OCI-M1 (cell line): ENCODE data around the gene SPCS2.

Experiments used
- DNase-seq: peaks from one replicate; lab custom pipeline; 2025; lab: John Stamatoyannopoulos, UW

Gene SPCS2

DNA sequence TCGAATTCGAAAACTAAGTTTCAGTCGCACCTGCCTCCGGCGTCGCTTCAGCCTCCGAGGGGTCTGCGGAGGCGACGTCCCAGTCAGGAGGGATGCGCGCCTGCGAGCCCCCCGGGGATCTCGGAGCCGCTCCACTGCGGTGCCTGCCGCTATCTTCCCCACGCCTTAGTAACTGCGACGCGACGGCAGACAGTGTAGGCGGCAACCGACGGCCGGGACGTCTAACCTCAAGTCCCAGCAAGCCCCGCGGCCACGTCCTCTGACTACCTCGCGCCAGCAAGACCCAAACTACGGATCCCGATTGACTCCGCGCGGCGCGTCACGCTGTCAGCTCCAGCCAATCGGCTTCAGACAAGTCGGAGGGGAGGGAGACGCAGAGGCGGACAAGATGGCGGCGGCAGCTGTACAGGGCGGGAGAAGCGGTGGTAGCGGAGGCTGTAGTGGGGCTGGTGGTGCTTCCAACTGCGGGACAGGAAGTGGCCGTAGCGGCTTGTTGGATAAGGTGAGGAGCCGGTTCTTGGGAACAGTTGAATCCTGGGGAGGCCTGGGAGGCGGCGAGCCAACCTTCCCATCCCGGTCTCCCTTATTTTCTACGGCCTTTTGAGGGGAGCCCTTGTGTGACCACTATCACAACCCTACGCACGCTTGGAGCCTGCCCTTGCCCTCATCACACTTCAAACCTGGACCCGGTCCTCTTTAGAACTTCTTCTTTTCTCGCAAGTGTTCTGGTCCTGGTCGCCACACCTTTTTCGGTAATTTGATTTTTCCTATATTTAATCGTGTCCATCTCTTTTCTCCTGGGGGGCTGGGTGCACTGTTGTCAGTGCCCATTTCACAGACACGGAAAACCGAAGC, at the start of gene SPCS2, which contains the start of gene XRRA1:
Gene SPCS2 (plus strand): TSS at position 369 of the 855 bp plus-strand sequence. CDS start 20 bp downstream, at position 389.
Gene XRRA1 (minus strand): TSS at position 194 of the 855 bp plus-strand sequence. CDS start 8,213 bp downstream, outside the sequence.
- DNase-seq, result peak; percentile 100

DNA sequence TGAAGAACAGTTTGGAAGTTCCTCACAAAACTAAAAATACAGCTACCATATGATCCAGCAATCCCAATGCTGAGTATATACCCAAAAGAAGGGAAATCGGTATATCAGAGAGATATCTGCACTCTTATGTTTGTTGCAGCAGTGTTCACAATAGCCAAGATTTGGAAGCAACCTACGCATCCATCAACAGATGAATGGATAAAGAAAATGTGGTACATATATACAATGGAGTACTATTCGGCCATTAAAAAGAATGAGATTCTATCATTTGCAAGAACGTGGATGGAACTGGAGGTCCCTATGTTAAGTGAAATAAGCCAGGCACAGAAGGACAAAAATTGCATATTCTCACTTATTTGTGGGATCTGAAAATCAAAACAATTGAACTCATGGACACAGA, 46.7 kb upstream of the SPCS2 start:
- no peak for DNase-seq

DNA sequence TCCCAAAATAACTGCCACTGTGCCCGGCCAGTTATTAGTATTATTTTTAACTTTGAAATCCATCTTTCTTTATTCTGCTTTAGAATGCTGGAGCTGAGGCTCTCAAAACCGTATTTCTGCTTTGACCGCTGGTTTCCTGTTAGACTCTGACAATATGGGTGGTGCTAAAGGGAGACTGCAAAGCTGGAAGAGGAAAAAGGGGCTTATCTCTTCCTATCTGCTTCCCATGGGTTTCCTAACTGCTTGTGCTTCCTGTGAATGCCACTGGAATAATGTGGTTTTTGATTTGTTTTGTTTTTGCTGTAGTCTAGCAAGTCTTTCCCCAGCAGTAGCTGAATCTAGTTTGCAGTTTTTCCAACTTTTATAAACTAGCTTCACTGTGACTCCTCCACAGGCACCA, 43.7 kb upstream of the SPCS2 start:
- no peak for DNase-seq

- no peak for DNase-seq
These were observed 39.7 kb upstream of the SPCS2 start for GRCh38 chr11:74909385-74909784.

- DNase-seq, result no peak
These were observed 39.3 kb upstream of the SPCS2 start for GRCh38 chr11:74909812-74910211.

DNA sequence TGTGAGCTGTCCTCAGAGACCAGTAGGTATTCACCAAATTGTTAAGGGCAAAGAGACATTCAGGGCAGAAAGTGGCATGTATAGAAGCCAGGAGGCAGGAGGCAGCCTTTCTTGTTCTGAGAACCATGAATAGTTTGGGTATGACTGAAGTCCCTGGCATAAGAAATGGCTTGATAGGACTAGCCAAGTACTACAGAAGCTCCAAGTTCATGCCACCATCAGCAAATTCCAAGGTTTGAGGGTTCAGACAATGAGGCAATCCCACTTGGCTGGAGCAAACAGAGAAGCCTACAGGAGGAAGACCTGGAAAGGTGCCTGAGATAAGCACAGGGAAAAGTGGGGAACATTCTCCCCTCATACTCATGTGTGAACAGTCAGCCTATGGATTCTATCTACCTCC, 25.9 kb upstream of the SPCS2 start:
- no peak for DNase-seq

- DNase-seq, result no peak
These were observed 23.8 kb upstream of the SPCS2 start for GRCh38 chr11:74925281-74925680.

DNA sequence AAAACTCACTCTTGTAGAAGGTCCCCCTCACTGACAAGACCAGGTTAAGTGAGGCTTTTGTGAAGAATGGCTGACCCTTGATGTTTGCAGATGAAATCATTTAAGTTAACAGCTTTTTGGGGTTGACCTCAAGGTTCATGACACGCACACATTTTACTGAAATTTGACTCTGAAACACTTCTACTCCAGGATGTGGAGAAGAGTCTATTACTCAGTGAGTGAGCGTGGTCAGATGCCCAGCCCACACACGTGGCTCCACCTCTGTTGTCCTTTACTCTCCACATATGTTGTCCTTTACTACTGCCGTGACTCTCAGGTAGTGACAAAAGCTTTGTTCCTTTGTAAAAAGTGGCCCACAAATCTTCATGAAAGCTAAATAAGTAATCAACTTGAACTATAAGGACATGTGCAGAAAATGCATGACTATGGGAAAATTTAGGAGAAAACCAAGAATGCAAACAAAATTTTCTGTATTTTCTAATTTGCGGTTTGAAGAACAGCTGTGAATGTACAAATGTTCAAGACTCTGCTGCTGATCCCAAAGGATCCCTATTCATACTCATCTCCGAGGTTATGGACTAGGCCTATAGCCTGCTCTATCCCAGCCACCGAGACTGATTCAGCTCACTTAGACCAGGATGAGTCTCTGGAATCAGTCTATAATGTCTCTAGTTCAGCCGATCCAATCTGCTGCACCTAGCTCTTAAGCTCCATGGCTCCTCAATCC, 22.6 kb upstream of the SPCS2 start:
- DNase-seq, result peak; percentile 60

GRCh38 chr11:74927496-74927895, 21.6 kb upstream of the SPCS2 start:
- DNase-seq, result no peak

GRCh38 chr11:74929431-74930363, 19.4 kb upstream of the SPCS2 start:
- DNase-seq, result peak; percentile 99

DNA sequence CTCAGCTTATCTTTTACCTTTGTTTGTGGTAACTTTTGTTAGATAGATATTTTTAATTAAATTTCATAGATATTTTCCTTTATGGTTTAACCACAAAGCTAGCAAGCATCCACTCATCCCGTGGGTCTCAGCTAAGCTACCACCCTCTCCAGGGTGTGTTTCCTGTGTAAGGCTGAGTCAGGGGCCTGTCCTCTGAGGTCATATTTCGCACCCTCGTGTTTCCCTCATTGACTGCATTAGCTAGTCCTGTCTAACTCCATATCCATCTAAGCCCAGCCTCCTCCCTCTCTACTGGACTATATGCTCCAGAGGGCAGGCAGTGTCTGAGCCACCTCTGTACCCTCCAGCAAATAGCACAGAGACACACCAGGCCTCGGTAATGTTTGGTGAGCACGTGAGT, 16.9 kb upstream of the SPCS2 start:
- no peak for DNase-seq

- DNase-seq, result no peak
These were observed 16.3 kb upstream of the SPCS2 start for GRCh38 chr11:74932797-74933196.

DNA sequence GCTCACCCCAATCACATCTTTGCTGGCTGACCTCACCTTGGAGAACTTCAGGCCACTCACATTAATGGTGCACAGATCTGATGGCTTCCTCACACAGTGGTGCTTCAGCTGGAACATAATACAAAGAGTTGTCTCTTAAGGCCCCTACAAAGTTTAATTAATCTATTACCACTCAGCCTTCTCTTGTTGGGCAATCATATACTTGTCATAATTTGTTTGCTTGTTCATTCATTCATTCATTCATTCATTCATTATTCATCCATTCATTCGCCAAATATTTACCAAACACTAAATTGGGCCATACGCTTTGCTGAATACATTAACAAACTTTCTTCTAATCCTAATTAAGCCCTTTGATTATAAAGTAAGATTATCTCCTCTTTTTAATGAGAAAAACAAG, 15.3 kb upstream of the SPCS2 start:
- no peak for DNase-seq

DNA sequence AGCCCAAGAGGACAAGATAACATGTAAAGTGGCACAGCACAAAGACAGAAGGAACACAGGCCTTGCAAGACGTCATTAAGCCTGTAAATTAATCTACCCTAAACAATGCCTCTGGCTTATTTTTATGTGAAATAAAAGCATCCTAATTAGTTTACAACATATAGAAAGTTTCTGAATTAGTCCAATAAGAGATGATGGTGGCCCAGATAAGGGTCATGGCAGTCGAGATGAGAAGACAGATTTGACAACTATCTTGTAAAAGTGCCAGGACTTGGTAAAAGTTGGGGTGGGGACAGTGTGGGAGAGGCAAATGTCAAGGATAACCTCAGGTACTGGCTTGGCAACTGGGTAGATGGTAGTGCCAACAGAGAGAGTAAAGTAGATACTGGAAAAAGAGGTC, 13.8 kb upstream of the SPCS2 start:
- no peak for DNase-seq

DNA sequence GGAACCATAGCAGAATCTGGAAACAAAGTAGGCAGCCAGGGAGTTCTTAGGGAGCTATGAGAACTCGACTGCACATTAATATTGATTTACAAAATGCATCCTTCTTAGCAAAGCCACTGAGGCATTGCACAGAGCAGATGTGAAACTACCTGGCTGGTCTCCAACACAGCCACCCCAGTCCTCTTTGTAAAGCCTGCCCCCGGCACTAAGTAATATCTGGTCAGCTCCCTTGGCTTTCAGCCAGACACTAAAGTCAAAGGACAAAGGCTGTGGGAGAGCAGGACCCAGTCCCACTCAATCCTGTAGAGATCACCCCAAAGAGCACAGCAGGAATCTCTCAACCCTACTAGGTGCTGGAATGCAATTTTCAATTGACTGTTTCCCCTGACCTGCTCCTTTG, 13.0 kb upstream of the SPCS2 start:
- DNase-seq, result no peak

- no peak for DNase-seq
These were observed 12.1 kb upstream of the SPCS2 start for GRCh38 chr11:74936976-74937375.

GRCh38 chr11:74937696-74938475, 11.2 kb upstream of the SPCS2 start:
- no peak for DNase-seq

GRCh38 chr11:74941492-74941891, 7.6 kb upstream of the SPCS2 start:
- no peak for DNase-seq

DNA sequence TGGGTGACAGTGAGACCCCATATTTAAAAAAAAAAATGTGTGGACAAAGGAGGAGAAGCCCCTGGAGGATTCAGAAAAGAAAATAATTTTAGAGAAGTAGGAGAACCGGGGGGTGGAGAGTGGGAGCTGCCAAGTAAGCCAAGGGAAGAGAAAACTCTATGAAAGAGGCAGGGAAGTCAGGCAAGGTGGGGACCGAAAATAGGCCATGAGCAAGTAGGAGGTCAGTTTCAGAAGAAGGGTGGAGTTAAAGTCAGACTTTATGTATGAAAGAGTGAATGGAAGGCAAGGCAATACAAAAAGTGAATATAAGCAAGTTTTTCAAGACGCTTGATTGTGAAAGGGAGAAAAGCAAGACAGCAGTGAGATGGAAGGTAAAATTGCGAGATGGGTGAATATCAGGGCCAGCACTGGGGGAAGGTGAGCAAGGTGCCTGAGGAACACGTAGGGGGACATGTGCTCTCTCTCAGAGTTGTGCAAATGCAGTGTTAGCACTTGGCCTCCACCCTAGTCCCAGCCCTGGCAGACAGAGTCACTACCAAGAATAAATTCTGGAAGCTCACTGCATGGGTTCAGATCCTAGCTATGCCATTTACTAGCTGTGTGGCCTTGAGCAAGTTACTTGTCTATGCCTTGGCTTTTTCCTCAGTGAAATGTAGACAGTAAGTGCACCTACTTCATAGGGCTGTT, 6.8 kb upstream of the SPCS2 start:
- no peak for DNase-seq

- no peak for DNase-seq
These were observed 544 bp upstream of the SPCS2 start for GRCh38 chr11:74948546-74948897.

- DNase-seq, result peak; percentile 72
These were observed 679 bp downstream of the SPCS2 start for GRCh38 chr11:74949753-74950137.
